Endothelial cell of umbilical vein (primary cell): ENCODE measurements around the gene SLC35G4. TPM values are rescaled to one million over a fixed set of nuclear protein-coding genes. Genes with fewer than 3 reads are reported as not detected.

Source experiments
- BruUV-seq: library from RNA; stranded (reverse); fragments of 400-500 nt; replicated peaks from 2 replicates; lab custom pipeline; 2021; lab: Mats Ljungman, UMichigan
- CTCF ChIA-PET: fragments of 300-600, 350-600 bp; sonication (Branson Sonifier 250); formaldehyde crosslinking; loops from one replicate; lab custom pipeline; 2021; ENCODE audit warnings: antibody characterized with exemption, inconsistent platforms; lab: Charles Lee
- POLR2A ChIA-PET: fragments of 300-600, 350-600 bp; sonication (Branson Sonifier 250); formaldehyde crosslinking; loops from one replicate; lab custom pipeline; 2021; ENCODE audit warnings: antibody characterized with exemption, inconsistent platforms; lab: Charles Lee
- DNase-seq: peaks from one replicate; pipeline ENCODE4 v3.0.0-alpha.2; 2011; ENCODE audit warnings: low read depth, low spot score
- FAIRE-seq: peaks from 2 replicates; lab custom pipeline; 2011; peaks lifted over from hg19 to GRCh38; lab: Jason Lieb, UNC
- H2AFZ ChIP-seq: 2 replicates; pipeline ENCODE4 v1.6.0; 2012; ENCODE audit warnings: low read depth, low read length, control low read depth, inconsistent platforms
- H3K27ac ChIP-seq: 2 replicates; pipeline ENCODE4 v1.5.1; 2011; ENCODE audit warnings: low read depth, mild to moderate bottlenecking, control low read depth, low read length, moderate library complexity; ENCODE audit not compliant: insufficient read depth
- H3K27me3 ChIP-seq, 2 experiments: 2 replicates each; pipeline versions ENCODE4 v1.6.0 to v1.6.1; 2011; ENCODE audit warnings: low read length in 2 of 2, mixed read lengths in 1 of 2; ENCODE audit not compliant: control insufficient read depth in 2 of 2, insufficient read depth in 2 of 2
- H3K36me3 ChIP-seq, 2 experiments: 2 replicates in 1 of 2; 3 replicates in 1 of 2; pipeline ENCODE4 v1.5.1; 2011; ENCODE audit warnings: low read length in 2 of 2, mild to moderate bottlenecking in 1 of 2, moderate library complexity in 1 of 2; ENCODE audit not compliant: control insufficient read depth in 2 of 2, insufficient read depth in 2 of 2; ENCODE audit errors: extremely low read depth in 1 of 2
- H3K4me1 ChIP-seq: 3 replicates; pipeline ENCODE4 v1.5.1; 2011; ENCODE audit warnings: mild to moderate bottlenecking, low read length; ENCODE audit not compliant: control insufficient read depth, insufficient read depth; ENCODE audit errors: extremely low read depth
- H3K4me2 ChIP-seq: 2 replicates; pipeline ENCODE4 v1.6.1; 2011; ENCODE audit warnings: low read length, control low read depth, mixed read lengths; ENCODE audit not compliant: insufficient read depth
- H3K4me3 ChIP-seq, 3 experiments: fragments of 200-600 bp in 1 of 3; sonication (generic), shearing (Covaris generic) in 1 of 3; replicated peaks in 1 of 3; 2 replicates each; pipeline ENCODE4 v1.5.1; 2011 to 2016; ENCODE audit warnings: control low read depth in 3 of 3, low read length in 3 of 3, mild to moderate bottlenecking in 2 of 3, inconsistent platforms in 1 of 3, low read depth in 1 of 3, moderate library complexity in 1 of 3; ENCODE audit not compliant: insufficient read depth in 1 of 3
- H3K79me2 ChIP-seq: 2 replicates; pipeline ENCODE4 v1.6.0; 2012; ENCODE audit warnings: low read length, inconsistent platforms; ENCODE audit not compliant: control insufficient read depth, insufficient read depth
- H3K9ac ChIP-seq: replicated peaks from 2 replicates; pipeline ENCODE3; 2011; ENCODE audit warnings: low read length, control low read depth; ENCODE audit not compliant: insufficient read depth; ENCODE audit errors: extremely low read depth
- H3K9me1 ChIP-seq: replicated peaks from 3 replicates; pipeline ENCODE4 v1.6.0; 2011; ENCODE audit warnings: mild to moderate bottlenecking, low read length; ENCODE audit not compliant: control insufficient read depth, insufficient read depth; ENCODE audit errors: extremely low read depth
- H3K9me3 ChIP-seq: replicated peaks from 2 replicates; pipeline ENCODE4 v1.5.1; 2012; ENCODE audit warnings: low read length, inconsistent platforms; ENCODE audit not compliant: control insufficient read depth, insufficient read depth
- H4K20me1 ChIP-seq: replicated peaks from 2 replicates; pipeline ENCODE3; 2011; ENCODE audit warnings: mild to moderate bottlenecking, low read length; ENCODE audit not compliant: control insufficient read depth, insufficient read depth; ENCODE audit errors: extremely low read depth
- EZH2 ChIP-seq: IDR thresholded peaks from 2 replicates; pipeline ENCODE4 v1.6.1; 2012; ENCODE audit warnings: borderline replicate concordance, low read depth, mild to moderate bottlenecking, moderate library complexity, low read length, inconsistent platforms; ENCODE audit not compliant: severe bottlenecking
- FOS ChIP-seq: IDR thresholded peaks from 2 replicates; pipeline ENCODE4 v1.6.1; 2011; ENCODE audit warnings: mild to moderate bottlenecking, low read length, moderate library complexity, borderline replicate concordance; ENCODE audit not compliant: insufficient read depth
- GATA2 ChIP-seq: IDR thresholded peaks from 2 replicates; pipeline ENCODE4 v1.7.0; 2011; ENCODE audit warnings: low read depth, mild to moderate bottlenecking, moderate library complexity, mixed read lengths, low read length; ENCODE audit not compliant: insufficient read length, insufficient read depth
- JUN ChIP-seq: IDR thresholded peaks from 2 replicates; pipeline ENCODE4 v1.6.1; 2011; ENCODE audit warnings: borderline replicate concordance, low read depth; ENCODE audit not compliant: insufficient read length, insufficient read depth
- MYC ChIP-seq: IDR thresholded peaks from one replicate; pipeline ENCODE4 v1.6.1; 2011; ENCODE audit warnings: mild to moderate bottlenecking, low read depth, low read length
- POLR2A ChIP-seq: IDR thresholded peaks from 2 replicates; pipeline ENCODE4 v1.6.1; 2012; ENCODE audit warnings: low read depth, mild to moderate bottlenecking, control low read depth, low read length
- POLR2AphosphoS5 ChIP-seq: IDR thresholded peaks from 2 replicates; pipeline ENCODE4 v1.6.1; 2012; ENCODE audit warnings: low read depth, mild to moderate bottlenecking, control low read depth, low read length, moderate library complexity; ENCODE audit not compliant: insufficient read depth
- dilution Hi-C: fragments of 300-500 bp; cut with MboI; formaldehyde crosslinking; loops from one replicate; pipeline ENCODE4 v1.15.0; 2019; ENCODE audit warnings: low sequenced_read_pairs; ENCODE audit not compliant: extremely low pct_ligation_motif_present
- intact Hi-C: fragments of 100-400 bp; cut with micrococcal nuclease; formaldehyde crosslinking; loops from one replicate; pipeline ENCODE4 v1.10.0; 2022
- polyA plus RNA-seq, 4 experiments: library from polyadenylated mRNA; depleted of rRNA in 3 of 4; stranded (reverse) in 3 of 4; unstranded in 1 of 4; fragments of >200 nt; gene quantifications; 2 replicates each; pipeline versions ENCODE4 v1.2.1 to v1.2.3, GENCODE V29; 2011 to 2012; ENCODE audit warnings: missing spikeins in 1 of 4
- total RNA-seq: library from RNA; stranded (reverse); gene quantifications from 2 replicates; pipeline ENCODE4 v1.2.3, GENCODE V29; 2021
- TF ChIP-seq, protein P1 (sequence below), 2 donors: IDR thresholded peaks; 1 replicate in 1 of 2; 2 replicates in 1 of 2; pipeline ENCODE4 v1.5.1; 2011; ENCODE audit warnings: low read length in 2 of 2, mild to moderate bottlenecking in 2 of 2, moderate library complexity in 2 of 2, control low read depth in 1 of 2, inconsistent platforms in 1 of 2, low read depth in 1 of 2; ENCODE audit not compliant: insufficient read depth in 1 of 2; ENCODE audit errors: extremely low read depth in 1 of 2
- TF ChIP-seq, protein P2 (sequence below): IDR thresholded peaks from 2 replicates; pipeline ENCODE4 v1.6.1; 2011; ENCODE audit not compliant: insufficient read depth, insufficient read length

SLC35G4 gene
- total and polyA plus RNA-seq, 2 donors (not counting 3 experiments of a cell fraction or from before 2014, with no cell fraction given) = not detected

- Histone ChIP-seq H3K4me3 (no peak overlapping the region), H3K4me1 (no peaks in the 10 kb centered on the region), H3K9ac (no peak overlapping the region), H3K36me3 (no peaks in the 10 kb centered on the region), H2AFZ (no peak overlapping the region), H4K20me1 (no peaks in the 10 kb centered on the region), H3K9me3 (no peaks in the 10 kb centered on the region), H3K27me3 (peaks cover 0 to 6% of the 10 kb centered on the region in 2 experiments), H3K4me2 (no peak overlapping the region), H3K9me1 (no peaks in the 10 kb centered on the region), H3K79me2 (no peaks in the 10 kb centered on the region), H3K27ac (no peak overlapping the region)
- intact Hi-C loops = no loop called here
- DNase-seq = no peak
- CTCF ChIA-PET = no interaction called here
- dilution Hi-C loops = no loop called here
- FAIRE-seq = peak; percentile 33
- TF ChIP-seq FOS (no peak), JUN (no peak), MYC (no peak), POLR2AphosphoS5 (no peak), POLR2A (no peak), EZH2 (no peak), GATA2 (no peak)
- TF ChIP-seq, protein P1, sequence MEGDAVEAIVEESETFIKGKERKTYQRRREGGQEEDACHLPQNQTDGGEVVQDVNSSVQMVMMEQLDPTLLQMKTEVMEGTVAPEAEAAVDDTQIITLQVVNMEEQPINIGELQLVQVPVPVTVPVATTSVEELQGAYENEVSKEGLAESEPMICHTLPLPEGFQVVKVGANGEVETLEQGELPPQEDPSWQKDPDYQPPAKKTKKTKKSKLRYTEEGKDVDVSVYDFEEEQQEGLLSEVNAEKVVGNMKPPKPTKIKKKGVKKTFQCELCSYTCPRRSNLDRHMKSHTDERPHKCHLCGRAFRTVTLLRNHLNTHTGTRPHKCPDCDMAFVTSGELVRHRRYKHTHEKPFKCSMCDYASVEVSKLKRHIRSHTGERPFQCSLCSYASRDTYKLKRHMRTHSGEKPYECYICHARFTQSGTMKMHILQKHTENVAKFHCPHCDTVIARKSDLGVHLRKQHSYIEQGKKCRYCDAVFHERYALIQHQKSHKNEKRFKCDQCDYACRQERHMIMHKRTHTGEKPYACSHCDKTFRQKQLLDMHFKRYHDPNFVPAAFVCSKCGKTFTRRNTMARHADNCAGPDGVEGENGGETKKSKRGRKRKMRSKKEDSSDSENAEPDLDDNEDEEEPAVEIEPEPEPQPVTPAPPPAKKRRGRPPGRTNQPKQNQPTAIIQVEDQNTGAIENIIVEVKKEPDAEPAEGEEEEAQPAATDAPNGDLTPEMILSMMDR (IDR thresholded peaks at IDR 0.05; ENCODE audit: extremely low read depth in 1 of 2, insufficient read depth in 1 of 2, low read depth in 1 of 2, low read length in 2 of 2) = no peak
- TF ChIP-seq, protein P2, sequence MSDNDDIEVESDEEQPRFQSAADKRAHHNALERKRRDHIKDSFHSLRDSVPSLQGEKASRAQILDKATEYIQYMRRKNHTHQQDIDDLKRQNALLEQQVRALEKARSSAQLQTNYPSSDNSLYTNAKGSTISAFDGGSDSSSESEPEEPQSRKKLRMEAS = no peak
- BruUV-seq = no TSS peak
- POLR2A ChIA-PET = no interaction called here
These were observed 31.9 kb upstream of the SLC35G4 start for GRCh38 chr18:11577271-11578112.
